ENCODE data around the gene BICD1.

DNA sequence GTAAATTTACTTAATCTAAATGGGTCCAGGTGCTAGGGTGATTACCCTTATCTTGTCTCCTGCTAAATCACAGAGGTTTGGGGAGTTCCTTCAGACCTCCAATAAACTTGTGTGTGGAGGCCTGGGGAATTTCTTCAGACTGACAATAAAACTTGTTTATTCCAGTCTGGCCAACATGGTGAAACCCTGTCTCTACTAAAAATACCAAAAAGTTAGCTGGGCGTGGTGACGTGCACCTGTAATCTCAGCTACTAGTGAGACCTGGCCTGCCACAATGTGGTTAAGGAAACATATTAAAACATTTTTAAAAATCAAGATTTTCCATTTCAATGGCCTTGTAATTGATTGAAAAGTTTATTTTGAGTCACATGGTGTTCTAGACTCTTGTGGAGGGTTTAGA lies 165.8 kb downstream of the BICD1 start:
- no peak for TF ChIP-seq GATA2 (IDR thresholded peaks at IDR 0.05; ENCODE audit: low read depth, low read length)
- no peak for TF ChIP-seq GATA3 (IDR thresholded peaks at IDR 0.05; ENCODE audit: low read depth, low read length)
